MM.1S (cell line): Measurements from ENCODE around the gene AUTS2.

Source experiments
- CTCF ChIP-seq: fragments of 300-600 bp; sonication (generic); IDR thresholded peaks from 2 replicates; pipeline ENCODE4 v1.5.1; 2016; ENCODE audit warnings: antibody characterized with exemption, low read length, mixed read lengths
- EZH2phosphoT487 ChIP-seq: fragments of 300-600 bp; sonication (generic); IDR thresholded peaks from 2 replicates; pipeline ENCODE4 v1.6.1; 2018; ENCODE audit warnings: antibody characterized with exemption, low read length

- TF ChIP-seq CTCF (no peak), EZH2phosphoT487 (no peak)
Observed at GRCh38 chr7:69693042-69693441, 94.8 kb downstream of the AUTS2 start.
